SU-DHL-6 (cell line): Measurements from ENCODE around the gene RPL26.

Source experiments
- H2AFZ ChIP-seq: fragments of 200-600 bp; sonication (generic); 2 replicates; pipeline ENCODE4 v1.6.1; 2014; ENCODE audit warnings: low read depth, mild to moderate bottlenecking, moderate library complexity, mixed read lengths, antibody characterized with exemption, low read length; ENCODE audit not compliant: severe bottlenecking
- H3F3A ChIP-seq: fragments of 200-600 bp; shearing (Covaris generic); 2 replicates; pipeline ENCODE4 v1.6.0; 2016; ENCODE audit warnings: antibody characterized with exemption, mild to moderate bottlenecking; ENCODE audit not compliant: insufficient read depth
- H3K27ac ChIP-seq: fragments of 200-600 bp; sonication (generic); 2 replicates; pipeline ENCODE4 v1.5.1; 2016; ENCODE audit warnings: low read depth, mild to moderate bottlenecking, low read length, moderate library complexity, mixed read lengths
- H3K27me3 ChIP-seq: fragments of 200-600 bp; sonication (generic), shearing (Covaris generic); 2 replicates; pipeline ENCODE4 v1.6.0; 2014; ENCODE audit warnings: mild to moderate bottlenecking, low read length
- H3K36me3 ChIP-seq: fragments of 200-600 bp; sonication (generic); 2 replicates; pipeline ENCODE4 v1.6.1; 2014; ENCODE audit warnings: mild to moderate bottlenecking, low read length, mixed read lengths
- H3K4me2 ChIP-seq: fragments of 300-600, 200-600 bp; shearing (Covaris generic), sonication (generic); 2 replicates; pipeline ENCODE4 v1.6.0; 2014; ENCODE audit warnings: low read length, low read depth, mild to moderate bottlenecking; ENCODE audit not compliant: poor library complexity, severe bottlenecking
- H3K4me3 ChIP-seq: fragments of 200-600 bp; sonication (generic); 2 replicates; pipeline ENCODE4 v1.5.1; 2014; ENCODE audit warnings: antibody characterized with exemption, low read length, mild to moderate bottlenecking, mixed read lengths; ENCODE audit not compliant: insufficient read depth, poor library complexity, severe bottlenecking
- H3K79me2 ChIP-seq: fragments of 200-600 bp; sonication (generic); 2 replicates; pipeline ENCODE4 v1.6.1; 2014; ENCODE audit warnings: mild to moderate bottlenecking, low read length, moderate library complexity; ENCODE audit not compliant: insufficient read depth
- H3K9ac ChIP-seq: fragments of 200-600 bp; sonication (generic); 2 replicates; pipeline ENCODE4 v1.7.0; 2014; ENCODE audit warnings: mild to moderate bottlenecking, low read length
- H3K9me2 ChIP-seq: fragments of 200-600 bp; sonication (generic); replicated peaks from 2 replicates; pipeline ENCODE4 v1.6.1; 2014; ENCODE audit warnings: low read length; ENCODE audit not compliant: insufficient read depth
- H3K9me3 ChIP-seq: fragments of 200-600 bp; sonication (generic); 2 replicates; pipeline ENCODE4 v1.6.1; 2014; ENCODE audit warnings: low read length, mixed read lengths; ENCODE audit not compliant: insufficient read depth
- H4K20me1 ChIP-seq: fragments of 200-600 bp; sonication (generic); 2 replicates; pipeline ENCODE4 v1.6.1; 2014; ENCODE audit warnings: low read depth, mild to moderate bottlenecking, antibody characterized with exemption, low read length, moderate library complexity, mixed read lengths
- CTCF ChIP-seq: fragments of 200-600 bp; sonication (generic); IDR thresholded peaks from one replicate; pipeline ENCODE4 v1.5.1; 2017; ENCODE audit warnings: antibody characterized with exemption, mild to moderate bottlenecking, low read length, moderate library complexity; ENCODE audit not compliant: insufficient read depth, poor library complexity, severe bottlenecking
- EZH2phosphoT487 ChIP-seq: fragments of 200-600 bp; sonication (generic), shearing (Covaris generic); conservative IDR thresholded peaks from 2 replicates; pipeline ENCODE4 v1.6.1; 2018; ENCODE audit warnings: mild to moderate bottlenecking, antibody characterized with exemption, low read length, moderate library complexity, mixed read lengths

The RPL26 gene

GRCh38 chr17:8392674-8393469 lies 9.9 kb upstream of the RPL26 start:
- no peaks in the 10 kb centered on the region for H3K79me2 ChIP-seq
- H3K4me3 ChIP-seq: no peak overlapping the region
- H3K27me3 ChIP-seq: no peaks in the 10 kb centered on the region
- no peak overlapping the region for H3K9ac ChIP-seq
- no peak overlapping the region for H3K4me2 ChIP-seq
- no peak for TF ChIP-seq EZH2phosphoT487
- TF ChIP-seq CTCF: no peak
- no peak overlapping the region for H3K27ac ChIP-seq
- H3F3A ChIP-seq: no peaks in the 10 kb centered on the region
- H4K20me1 ChIP-seq: no peaks in the 10 kb centered on the region
- no peaks in the 10 kb centered on the region for H3K9me3 ChIP-seq
- H2AFZ ChIP-seq: no peak overlapping the region
- H3K9me2 ChIP-seq: no peaks in the 10 kb centered on the region
- H3K36me3 ChIP-seq: no peaks in the 10 kb centered on the region

- no peak for TF ChIP-seq CTCF
- no peak for TF ChIP-seq EZH2phosphoT487
- no peak overlapping the region for H3K4me3 ChIP-seq
These were observed 9.3 kb upstream of the RPL26 start for GRCh38 chr17:8392274-8392673.

GRCh38 chr17:8391711-8392110 lies 8.7 kb upstream of the RPL26 start:
- no peaks in the 10 kb centered on the region for H3F3A ChIP-seq
- no peak overlapping the region for H3K4me3 ChIP-seq
- H3K27me3 ChIP-seq: no peaks in the 10 kb centered on the region
- H3K36me3 ChIP-seq: no peaks in the 10 kb centered on the region
- no peak overlapping the region for H3K27ac ChIP-seq
- H3K79me2 ChIP-seq: no peaks in the 10 kb centered on the region
- H3K9me3 ChIP-seq: no peaks in the 10 kb centered on the region
- TF ChIP-seq EZH2phosphoT487: no peak
- TF ChIP-seq CTCF: no peak
- H3K4me2 ChIP-seq: no peak overlapping the region
- no peaks in the 10 kb centered on the region for H4K20me1 ChIP-seq
- H2AFZ ChIP-seq: no peak overlapping the region
- no peaks in the 10 kb centered on the region for H3K9me2 ChIP-seq
- H3K9ac ChIP-seq: no peak overlapping the region

More at GRCh38 chr17:8392274-8392673, 9.3 kb upstream of the RPL26 start:
- no peaks in the 10 kb centered on the region for H3K9me3 ChIP-seq
- no peak overlapping the region for H3K4me2 ChIP-seq
- H3K79me2 ChIP-seq: no peaks in the 10 kb centered on the region
- no peaks in the 10 kb centered on the region for H3K27me3 ChIP-seq
- no peaks in the 10 kb centered on the region for H3K36me3 ChIP-seq
- H3K9me2 ChIP-seq: no peaks in the 10 kb centered on the region
- H2AFZ ChIP-seq: no peak overlapping the region
- no peaks in the 10 kb centered on the region for H4K20me1 ChIP-seq
- no peaks in the 10 kb centered on the region for H3F3A ChIP-seq
- H3K9ac ChIP-seq: no peak overlapping the region
- H3K27ac ChIP-seq: no peak overlapping the region
